ENCODE data around the gene TNNT1.

Gene TNNT1

GRCh38 chr19:55178781-55179599, 30.0 kb upstream of the TNNT1 start (continued):
- TF ChIP-seq ZBTB6 (tag by site-specific recombination; IDR thresholded peaks at IDR 0.05) (0 out of 2 replicates have a peak, but pooled peaks have one; percentile 40), SALL2 (tag by site-specific recombination; IDR thresholded peaks at IDR 0.05; ENCODE audit: borderline replicate concordance) (no peak), KLF16 (tag by site-specific recombination; IDR thresholded peaks at IDR 0.05) (peak; percentile 54; the same call in 1 of the 2 replicates), ZNF398 (tag by site-specific recombination; IDR thresholded peaks at IDR 0.05) (no peak), ZNF140 (tag by site-specific recombination; IDR thresholded peaks at IDR 0.05) (no peak), ZNF76 (tag by site-specific recombination; IDR thresholded peaks at IDR 0.05; ENCODE audit: borderline replicate concordance, low read depth) (peak; percentile 98), PBX3 (CRISPR knock-in tag; IDR thresholded peaks at IDR 0.05) (peak; percentile 66; the same call in 1 of the 2 replicates), ZNF776 (tag by site-specific recombination; IDR thresholded peaks at IDR 0.05; ENCODE audit: borderline replicate concordance) (no peak), ZFP69B (tag by site-specific recombination; IDR thresholded peaks at IDR 0.05) (peak; percentile 97), ZFP37 (tag by site-specific recombination; IDR thresholded peaks at IDR 0.05) (no peak; the same call in 1 of the 2 replicates), ZNF24 (tag by site-specific recombination; IDR thresholded peaks at IDR 0.05) (no peak), KLF9 (tag by site-specific recombination; IDR thresholded peaks at IDR 0.05; ENCODE audit: low read depth) (no peak), BCL11A (tag by site-specific recombination; IDR thresholded peaks at IDR 0.05; ENCODE audit: low read depth) (no peak), ZNF266 (tag by site-specific recombination; IDR thresholded peaks at IDR 0.05; ENCODE audit: low read depth) (no peak), KLF1 (tag by site-specific recombination; IDR thresholded peaks at IDR 0.05) (peak; percentile 53; the same call in 1 of the 2 replicates)

- Histone ChIP-seq H3K4me1 (ENCODE audit: control insufficient read depth, insufficient read depth, low read length) (peaks cover 12% of the 10 kb centered on the region), H3K9me3 (ENCODE audit: control insufficient read depth, insufficient read depth, low read depth, low read length) (no peaks in the 10 kb centered on the region), H3K36me3 (ENCODE audit: control insufficient read depth in 2 of 2, insufficient read depth in 1 of 2, low read length in 2 of 2) (no peaks in the 10 kb centered on the region), H3K27ac (ENCODE audit: extremely low read depth, low read depth, low read length) (no peak overlapping the region), H3K4me3 (ENCODE audit: low read depth, low read length) (no peak overlapping the region)
- CTCF ChIA-PET: interaction anchor here (0.8 to 3.6 kb wide), 3 partner anchors 10 to 36 kb away, joined by 3 to 22 read pairs (median 10); partner anchors contain the start of gene DNAAF3
- POLR2A ChIA-PET: interaction anchor here (0.8 to 1.2 kb wide), 2 partner anchors 29 to 84 kb away, joined by 3 read pairs; no protein-coding TSS in a partner anchor
- peak; percentile 100 for TF ChIP-seq ZNF23 (tag by site-specific recombination; IDR thresholded peaks at IDR 0.05; ENCODE audit: borderline replicate concordance)
- TF ChIP-seq ZNF701 (tag by site-specific recombination; IDR thresholded peaks at IDR 0.05): no peak
- TF ChIP-seq BCL6B (tag by site-specific recombination; IDR thresholded peaks at IDR 0.05): no peak
- TF ChIP-seq SETDB1 (IDR thresholded peaks at IDR 0.05; ENCODE audit: insufficient read length, low read length): peak; percentile 37
- TF ChIP-seq SP3 (tag by site-specific recombination; IDR thresholded peaks at IDR 0.05): 0 out of 2 replicates have a peak, but pooled peaks have one; percentile 22
- TF ChIP-seq KLF17 (tag by site-specific recombination; IDR thresholded peaks at IDR 0.05): no peak
- no peak for TF ChIP-seq ZNF521 (tag by site-specific recombination; IDR thresholded peaks at IDR 0.05)
- no peak for TF ChIP-seq ZNF623 (tag by site-specific recombination; IDR thresholded peaks at IDR 0.05)
- no peak for TF ChIP-seq ZNF830 (tag by site-specific recombination; IDR thresholded peaks at IDR 0.05; ENCODE audit: low read depth)
- TF ChIP-seq ZNF776 (tag by site-specific recombination; IDR thresholded peaks at IDR 0.05; ENCODE audit: borderline replicate concordance): no peak
- peak; percentile 99 for TF ChIP-seq ZBTB17 (tag by site-specific recombination; IDR thresholded peaks at IDR 0.05)
- no peak for TF ChIP-seq ZNF558 (tag by site-specific recombination; IDR thresholded peaks at IDR 0.05)
Measured at GRCh38 chr19:55176076-55176475, 27.1 kb upstream of the TNNT1 start.
